Testis (tissue), 3 donors: Measurements from ENCODE around the gene NPC2. TPM values are rescaled to one million over a fixed set of nuclear protein-coding genes. Genes with fewer than 3 reads are reported as not detected.

Experiments used
- DNase-seq: peaks from one replicate; pipeline ENCODE4 v3.0.0-alpha.2; 2019
- H3K27ac ChIP-seq, 2 donors: fragments of 200-600 bp; sonication (generic); one replicate each; pipeline ENCODE4 v1.5.1; 2019
- H3K27me3 ChIP-seq: fragments of 200-600 bp; sonication (generic); one replicate; pipeline ENCODE4 v1.5.1; 2019
- H3K36me3 ChIP-seq: fragments of 200-600 bp; sonication (generic); one replicate; pipeline ENCODE4 v1.5.1; 2017; ENCODE audit warnings: low read depth; ENCODE audit errors: missing control alignments
- H3K4me1 ChIP-seq: fragments of 200-600 bp; sonication (generic); one replicate; pipeline ENCODE4 v1.5.1; 2019
- H3K4me3 ChIP-seq, 2 donors: fragments of 200-600 bp; sonication (generic); one replicate each; pipeline ENCODE4 v1.5.1; 2017 to 2019
- H3K9me3 ChIP-seq: fragments of 200-600 bp; sonication (generic); one replicate; pipeline ENCODE4 v1.5.1; 2017
- CTCF ChIP-seq, 3 experiments: fragments of 450-650 bp in 2 of 3; fragments of 200-600 bp in 1 of 3; sonication (generic) in 1 of 3; IDR thresholded peaks; one replicate each; pipeline ENCODE4 v1.5.1; 2016 to 2019; ENCODE audit warnings: antibody characterized with exemption in 3 of 3, mild to moderate bottlenecking in 2 of 3, moderate library complexity in 1 of 3
- POLR2A ChIP-seq: fragments of 450-650 bp; IDR thresholded peaks from one replicate; pipeline ENCODE4 v1.6.1; 2017; ENCODE audit warnings: antibody characterized with exemption, mild to moderate bottlenecking, moderate library complexity
- WGBS, 2 donors: methylation state at CpG; one replicate each; pipeline ENCODE4 v1.1.5; 2018; 5-methylcytosine and 5-hydroxymethylcytosine counted together
- intact Hi-C: fragments of 100-400 bp; cut with DNase I; formaldehyde crosslinking; loops from one replicate; pipeline ENCODE4 v1.15.1; 2023; ENCODE audit warnings: low total_unique reads
- polyA plus RNA-seq: library from polyadenylated mRNA; stranded (reverse); fragments of 350-450 nt; fragmentation: Illumina TruSeq; extraction: RNeasy Lipid Tissue Mini Kit (QIAGEN cat#74804); gene quantifications from one replicate; pipeline ENCODE4 v1.2.3, GENCODE V29; 2014; ENCODE audit warnings: low read depth, low replicate concordance; ENCODE audit not compliant: insufficient read depth
- total RNA-seq, 2 donors: library from RNA; depleted of rRNA; stranded (reverse); fragments of >200 nt; gene quantifications; one replicate each; pipeline ENCODE4 v1.2.3, GENCODE V29; 2016

Gene NPC2
- total and polyA plus RNA-seq, 3 donors from 2014 or later: 291 to 628 (median 393) TPM

- TF ChIP-seq POLR2A: no peak
- TF ChIP-seq CTCF (IDR thresholded peaks at IDR 0.05): no peak
- Histone ChIP-seq H3K4me1 (peaks cover 22% of the 10 kb centered on the region), H3K9me3 (no peaks in the 10 kb centered on the region), H3K36me3 (no peaks in the 10 kb centered on the region), H3K27ac (no peak overlapping the region), H3K4me3 (no peak overlapping the region), H3K27me3 (no peaks in the 10 kb centered on the region)
- intact Hi-C loops: no loop called here
- no peak for DNase-seq
- WGBS, 2 donors: 80 to 88% methylated on average over 1 to 2 of the region's 2 CpGs
Observed at GRCh38 chr14:74465335-74465734, 27.8 kb downstream of the NPC2 start.

DNA sequence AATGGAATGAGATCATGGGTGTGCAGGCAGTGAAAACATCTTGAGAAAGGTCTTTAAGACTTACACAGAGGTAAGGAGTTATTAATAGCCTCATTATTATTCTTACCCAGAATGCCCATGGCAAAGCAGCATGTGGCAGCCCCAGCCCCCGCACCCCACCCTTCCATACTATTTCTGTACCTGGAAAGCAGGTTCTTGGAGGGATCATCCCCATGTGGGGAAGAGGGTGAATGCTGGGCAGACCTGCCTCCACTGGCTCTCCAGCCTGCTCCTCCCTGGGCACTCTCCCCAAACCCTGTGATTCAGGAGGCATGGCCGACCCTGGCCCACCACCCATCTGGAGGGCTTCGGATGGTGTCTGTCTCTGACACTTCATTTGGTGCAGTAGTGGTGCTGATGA lies 28.3 kb downstream of the NPC2 start:
- TF ChIP-seq CTCF (IDR thresholded peaks at IDR 0.05): no peak
- TF ChIP-seq POLR2A: no peak
- Histone ChIP-seq H3K27me3 (no peaks in the 10 kb centered on the region), H3K4me3 (no peak overlapping the region), H3K36me3 (no peaks in the 10 kb centered on the region), H3K4me1 (peaks cover 19% of the 10 kb centered on the region), H3K27ac (no peak overlapping the region), H3K9me3 (no peaks in the 10 kb centered on the region)
- intact Hi-C loops: no loop called here
- WGBS, 2 donors: 80 to 95% methylated on average over 1 to 3 of the region's 3 CpGs
- DNase-seq: no peak

- no peak for DNase-seq
- TF ChIP-seq POLR2A (no peak), CTCF (IDR thresholded peaks at IDR 0.05) (no peak)
- Histone ChIP-seq H3K4me3 (no peak overlapping the region), H3K4me1 (peaks cover 11% of the 10 kb centered on the region), H3K27me3 (no peaks in the 10 kb centered on the region), H3K27ac (no peak overlapping the region), H3K9me3 (no peaks in the 10 kb centered on the region), H3K36me3 (no peaks in the 10 kb centered on the region)
- WGBS, 2 donors: 92 to 93% methylated on average over 5 of the region's 5 CpGs
- intact Hi-C loops: no loop called here
Observed at GRCh38 chr14:74463697-74464096, 29.4 kb downstream of the NPC2 start.

- no peak for DNase-seq
- H3K36me3 ChIP-seq: no peaks in the 10 kb centered on the region
Observed at GRCh38 chr14:74462993-74463392, 30.1 kb downstream of the NPC2 start.

More at GRCh38 chr14:74462993-74463392, 30.1 kb downstream of the NPC2 start:
- H3K27ac ChIP-seq: no peak overlapping the region
- H3K9me3 ChIP-seq: no peaks in the 10 kb centered on the region
- no peaks in the 10 kb centered on the region for H3K27me3 ChIP-seq
- no peak for TF ChIP-seq CTCF (IDR thresholded peaks at IDR 0.05)
- no peak for TF ChIP-seq POLR2A
- no peak overlapping the region for H3K4me3 ChIP-seq
- peaks cover 4% of the 10 kb centered on the region for H3K4me1 ChIP-seq
- intact Hi-C loops: no loop called here
- 88 to 91% methylated on average over 3 of the region's 3 CpGs for WGBS, 2 donors
